GM12878 (cell line): ENCODE data around the gene MAOA. TPM values are rescaled to one million over a fixed set of nuclear protein-coding genes. Genes with fewer than 3 reads are reported as not detected.

Source experiments
- ATAC-seq: fragments of 200-7000 bp; cut with Tn5 transposase; 3 replicates; pipeline ENCODE4 v1.9.1; 2020; ENCODE audit warnings: mild to moderate bottlenecking, moderate library complexity
- BruUV-seq: library from RNA; stranded (reverse); fragments of 400-500 nt; replicated peaks from 2 replicates; lab custom pipeline; 2021; lab: Mats Ljungman, UMichigan
- CTCF ChIA-PET: fragments of 300-600 bp; sonication (Branson Sonifier 250); formaldehyde crosslinking; extraction: SDS; loops from one replicate; lab custom pipeline; 2021; ENCODE audit warnings: inconsistent platforms; lab: Yijun Ruan, JAX
- POLR2A ChIA-PET: fragments of 350-600 bp; formaldehyde crosslinking; extraction: SDS; loops from one replicate; lab custom pipeline; 2021; ENCODE audit warnings: inconsistent platforms; lab: Charles Lee
- RAD21 ChIA-PET: fragments of 300-600 bp; sonication (Branson Sonifier 250); formaldehyde crosslinking; loops from one replicate; lab custom pipeline; 2023; ENCODE audit warnings: antibody characterized with exemption; ENCODE audit not compliant: unreplicated experiment; lab: Charles Lee
- SMC1A ChIA-PET: fragments of 300-600 bp; sonication (Branson Sonifier 250); formaldehyde crosslinking; loops from one replicate; lab custom pipeline; 2023; ENCODE audit not compliant: unreplicated experiment, uncharacterized antibody; lab: Charles Lee
- DNase-seq: peaks from one replicate; pipeline ENCODE4 v3.0.0-alpha.2; 2011; ENCODE audit warnings: low read depth, low spot score
- FAIRE-seq: peaks from 3 replicates; lab custom pipeline; 2011; peaks lifted over from hg19 to GRCh38; lab: Jason Lieb, UNC
- H2AFZ ChIP-seq: 2 replicates; pipeline ENCODE4 v1.6.0; 2011; ENCODE audit warnings: low read depth, low read length, control low read depth; ENCODE audit not compliant: control insufficient read depth
- H3K27ac ChIP-seq: 2 replicates; pipeline ENCODE4 v1.5.1; 2011; ENCODE audit warnings: control low read depth; ENCODE audit not compliant: control insufficient read depth, insufficient read depth
- H3K27me3 ChIP-seq, 2 experiments: replicated peaks in 1 of 2; 2 replicates each; pipeline versions ENCODE4 v1.6.0 to v1.6.1; 2011; ENCODE audit warnings: low read length in 1 of 2; ENCODE audit not compliant: control insufficient read depth in 2 of 2, insufficient read depth in 2 of 2
- H3K36me3 ChIP-seq, 2 experiments: 2 replicates each; pipeline ENCODE4 v1.5.1; 2011; ENCODE audit warnings: low read length in 1 of 2; ENCODE audit not compliant: control insufficient read depth in 2 of 2, insufficient read depth in 2 of 2
- H3K4me1 ChIP-seq: 2 replicates; pipeline ENCODE4 v1.6.1; 2011; ENCODE audit warnings: mild to moderate bottlenecking, low read length, moderate library complexity, mixed read lengths; ENCODE audit not compliant: control insufficient read depth, insufficient read depth
- H3K4me2 ChIP-seq: 2 replicates; pipeline ENCODE4 v1.6.0; 2011; ENCODE audit warnings: control low read depth; ENCODE audit not compliant: control insufficient read depth, insufficient read depth
- H3K4me3 ChIP-seq: fragments of 200-600 bp; sonication (generic); 2 replicates; pipeline ENCODE4 v1.5.1; 2016
- H3K79me2 ChIP-seq: 2 replicates; pipeline ENCODE4 v1.6.0; 2011; ENCODE audit warnings: low read length; ENCODE audit not compliant: control insufficient read depth, insufficient read depth
- H3K9ac ChIP-seq: 2 replicates; pipeline ENCODE4 v1.8.0; 2011; ENCODE audit warnings: low read length, control low read depth, mixed read lengths; ENCODE audit not compliant: control insufficient read depth, insufficient read depth
- H3K9me3 ChIP-seq: replicated peaks from 3 replicates; pipeline ENCODE4 v1.5.1; 2011; ENCODE audit warnings: mild to moderate bottlenecking, low read length; ENCODE audit not compliant: control insufficient read depth, insufficient read depth
- H4K20me1 ChIP-seq: 2 replicates; pipeline ENCODE4 v1.6.0; 2011; ENCODE audit not compliant: control insufficient read depth, insufficient read depth
- CBFB ChIP-seq: IDR thresholded peaks from 2 replicates; pipeline ENCODE4 v1.6.1; 2016; ENCODE audit warnings: antibody characterized with exemption, low read depth
- EZH2 ChIP-seq: IDR thresholded peaks from 2 replicates; pipeline ENCODE4 v1.6.1; 2012; ENCODE audit warnings: low read depth, mild to moderate bottlenecking, control low read depth, inconsistent platforms, low read length, borderline replicate concordance; ENCODE audit not compliant: control insufficient read depth
- FOXM1 ChIP-seq: IDR thresholded peaks from 2 replicates; pipeline ENCODE4 v1.6.1; 2012; ENCODE audit warnings: low read depth, mild to moderate bottlenecking, inconsistent platforms, low read length, moderate library complexity
- HDAC6 ChIP-seq: fragments of 200-600 bp; sonication (generic); IDR thresholded peaks from one replicate; pipeline ENCODE4 v1.8.0; 2017; ENCODE audit warnings: antibody characterized with exemption; ENCODE audit not compliant: unreplicated experiment
- IKZF1 ChIP-seq: fragments of 450-650 bp; conservative IDR thresholded peaks from 2 replicates; pipeline ENCODE4 v1.6.1; 2017; ENCODE audit warnings: antibody characterized with exemption, mild to moderate bottlenecking
- KAT2A ChIP-seq: conservative IDR thresholded peaks from 2 replicates; pipeline ENCODE4 v1.6.1; 2011; ENCODE audit warnings: low read depth, low read length; ENCODE audit not compliant: control insufficient read depth
- LARP7 ChIP-seq: fragments of 450-650 bp; IDR thresholded peaks from 2 replicates; pipeline ENCODE4 v1.6.1; 2017; ENCODE audit warnings: mild to moderate bottlenecking
- MXI1 ChIP-seq: fragments of 150-350 bp; IDR thresholded peaks from 2 replicates; pipeline ENCODE4 v1.6.1; 2011; ENCODE audit warnings: low read depth, mild to moderate bottlenecking, inconsistent platforms, low read length, improper control_type of control experiment
- NFYA ChIP-seq: IDR thresholded peaks from 2 replicates; pipeline ENCODE4 v1.6.1; 2011; ENCODE audit warnings: low read depth, mild to moderate bottlenecking, low read length, improper control_type of control experiment, borderline replicate concordance
- POLR2AphosphoS5 ChIP-seq: IDR thresholded peaks from 2 replicates; pipeline ENCODE4 v1.6.1; 2011; ENCODE audit warnings: mild to moderate bottlenecking, low read length, inconsistent platforms
- RCOR1 ChIP-seq: conservative IDR thresholded peaks from 2 replicates; pipeline ENCODE4 v1.6.1; 2012; ENCODE audit warnings: low read depth, low read length, improper control_type of control experiment
- RELA ChIP-seq: fragments of 450-650 bp; IDR thresholded peaks from 2 replicates; pipeline ENCODE4 v1.8.0; 2014; ENCODE audit warnings: borderline replicate concordance; ENCODE audit not compliant: partially characterized antibody
- RUNX3 ChIP-seq: IDR thresholded peaks from 2 replicates; pipeline ENCODE4 v1.6.1; 2012; ENCODE audit warnings: low read length, inconsistent platforms
- SMC3 ChIP-seq: IDR thresholded peaks from 2 replicates; pipeline ENCODE4 v1.6.1; 2011; ENCODE audit warnings: low read length, improper control_type of control experiment, borderline replicate concordance
- TARDBP ChIP-seq: IDR thresholded peaks from 2 replicates; pipeline ENCODE4 v1.6.1; 2016; ENCODE audit warnings: borderline replicate concordance
- YBX1 ChIP-seq: fragments of 450-650 bp; IDR thresholded peaks from 2 replicates; pipeline ENCODE4 v1.6.1; 2016; ENCODE audit warnings: antibody characterized with exemption
- ZSCAN29 ChIP-seq: fragments of 450-650 bp; IDR thresholded peaks from 2 replicates; pipeline ENCODE4 v1.6.1; 2017; ENCODE audit warnings: mild to moderate bottlenecking, moderate library complexity
- WGBS: methylation state at CpG from one replicate; pipeline ENCODE4 v1.1.6; 2016; ENCODE audit warnings: low lambda C conversion rate; ENCODE audit not compliant: insufficient replicate concordance, insufficient coverage; ENCODE audit errors: missing lambda C conversion rate; 5-methylcytosine and 5-hydroxymethylcytosine counted together
- in situ Hi-C: fragments of 300-500 bp; cut with MboI; formaldehyde crosslinking; loops from 9 replicates; pipeline ENCODE4 v1.14.3; 2018; ENCODE audit warnings: mixed read lengths
- intact Hi-C: fragments of 100-400 bp; cut with micrococcal nuclease; formaldehyde crosslinking; loops from one replicate; pipeline ENCODE4 v1.14.2; 2022; ENCODE audit not compliant: unreplicated experiment
- polyA plus RNA-seq, 11 experiments: library from polyadenylated mRNA; depleted of rRNA in 4 of 11; unstranded in 6 of 11; stranded (reverse) in 5 of 11; fragments of >200 nt; fragmentation: Nextera tagmentation in 4 of 11; fragmentation: Illumina TruSeq in 1 of 11; extraction: Ambion mirVana in 4 of 11; extraction: Trizol in 1 of 11; gene quantifications; 1 replicate in 1 of 11; 2 replicates in 10 of 11; pipeline versions ENCODE4 v1.2.1 to v1.2.3, GENCODE V29; 2011 to 2016; ENCODE audit warnings: inconsistent platforms in 2 of 11, missing spikeins in 2 of 11, low read depth in 1 of 11
- total RNA-seq, 4 experiments: library from RNA; depleted of rRNA in 3 of 4; stranded (reverse); fragments of >200 nt in 3 of 4; fragmentation: Illumina TruSeq in 1 of 4; extraction: Trizol in 1 of 4; gene quantifications; 2 replicates each; pipeline versions ENCODE4 v1.2.1 to v1.2.3, GENCODE V29; 2013 to 2021
- TF ChIP-seq, protein P1 (sequence below): fragments of 450-650 bp; IDR thresholded peaks from 2 replicates; pipeline ENCODE4 v1.6.1; 2016; ENCODE audit warnings: mild to moderate bottlenecking
- TF ChIP-seq, protein P2 (sequence below): fragments of 450-650 bp; formaldehyde crosslinking; IDR thresholded peaks from 2 replicates; pipeline ENCODE4 v1.5.0; 2022; ENCODE audit warnings: mild to moderate bottlenecking, missing genetic modification characterization

The MAOA gene
- total and polyA plus RNA-seq, 10 of the 15 experiments (the other 5 are each of a cell fraction or from before 2014, with no cell fraction given): 0.02 to 0.51 (median 0.08) TPM; not detected in 7

DNA sequence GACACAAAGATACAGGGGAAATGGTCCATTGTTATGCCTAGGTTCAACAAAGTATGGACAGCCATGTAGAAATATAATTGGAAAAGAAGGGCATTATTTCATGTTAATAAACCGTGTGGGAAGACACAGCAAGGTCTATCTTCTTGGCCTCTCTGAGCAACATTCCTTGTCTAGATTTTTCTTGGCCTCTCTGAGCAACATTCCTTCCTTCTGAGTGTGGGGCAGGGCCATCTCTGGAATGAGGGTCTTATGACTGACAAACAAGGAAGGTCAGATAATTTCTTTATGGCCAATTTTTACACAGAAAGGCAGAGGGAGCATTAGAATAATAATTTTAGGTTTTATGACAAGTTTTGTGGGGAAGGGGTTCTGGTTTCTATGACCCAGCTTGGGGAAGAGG lies 24.3 kb upstream of the MAOA start:
- BruUV-seq: no TSS peak

More for the DNA sequence above, 24.3 kb upstream of the MAOA start:
- no peaks in the 10 kb centered on the region for H3K27me3 ChIP-seq
- no peak overlapping the region for H3K4me2 ChIP-seq
- ChIA-PET CTCF (no interaction called here), RAD21 (no interaction called here), POLR2A (no interaction called here), SMC1A (no interaction called here)
- TF ChIP-seq, protein P1, sequence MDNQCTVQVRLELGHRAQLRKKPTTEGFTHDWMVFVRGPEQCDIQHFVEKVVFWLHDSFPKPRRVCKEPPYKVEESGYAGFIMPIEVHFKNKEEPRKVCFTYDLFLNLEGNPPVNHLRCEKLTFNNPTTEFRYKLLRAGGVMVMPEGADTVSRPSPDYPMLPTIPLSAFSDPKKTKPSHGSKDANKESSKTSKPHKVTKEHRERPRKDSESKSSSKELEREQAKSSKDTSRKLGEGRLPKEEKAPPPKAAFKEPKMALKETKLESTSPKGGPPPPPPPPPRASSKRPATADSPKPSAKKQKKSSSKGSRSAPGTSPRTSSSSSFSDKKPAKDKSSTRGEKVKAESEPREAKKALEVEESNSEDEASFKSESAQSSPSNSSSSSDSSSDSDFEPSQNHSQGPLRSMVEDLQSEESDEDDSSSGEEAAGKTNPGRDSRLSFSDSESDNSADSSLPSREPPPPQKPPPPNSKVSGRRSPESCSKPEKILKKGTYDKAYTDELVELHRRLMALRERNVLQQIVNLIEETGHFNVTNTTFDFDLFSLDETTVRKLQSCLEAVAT: no peak
- TF ChIP-seq RELA (no peak), ZSCAN29 (no peak), YBX1 (no peak), POLR2AphosphoS5 (no peak), LARP7 (no peak), EZH2 (no peak), CBFB (no peak), RCOR1 (no peak), MXI1 (no peak), IKZF1 (no peak), FOXM1 (no peak), KAT2A (no peak), SMC3 (no peak), TARDBP (no peak), RUNX3 (no peak), HDAC6 (no peak), NFYA (no peak)
- TF ChIP-seq, protein P2, sequence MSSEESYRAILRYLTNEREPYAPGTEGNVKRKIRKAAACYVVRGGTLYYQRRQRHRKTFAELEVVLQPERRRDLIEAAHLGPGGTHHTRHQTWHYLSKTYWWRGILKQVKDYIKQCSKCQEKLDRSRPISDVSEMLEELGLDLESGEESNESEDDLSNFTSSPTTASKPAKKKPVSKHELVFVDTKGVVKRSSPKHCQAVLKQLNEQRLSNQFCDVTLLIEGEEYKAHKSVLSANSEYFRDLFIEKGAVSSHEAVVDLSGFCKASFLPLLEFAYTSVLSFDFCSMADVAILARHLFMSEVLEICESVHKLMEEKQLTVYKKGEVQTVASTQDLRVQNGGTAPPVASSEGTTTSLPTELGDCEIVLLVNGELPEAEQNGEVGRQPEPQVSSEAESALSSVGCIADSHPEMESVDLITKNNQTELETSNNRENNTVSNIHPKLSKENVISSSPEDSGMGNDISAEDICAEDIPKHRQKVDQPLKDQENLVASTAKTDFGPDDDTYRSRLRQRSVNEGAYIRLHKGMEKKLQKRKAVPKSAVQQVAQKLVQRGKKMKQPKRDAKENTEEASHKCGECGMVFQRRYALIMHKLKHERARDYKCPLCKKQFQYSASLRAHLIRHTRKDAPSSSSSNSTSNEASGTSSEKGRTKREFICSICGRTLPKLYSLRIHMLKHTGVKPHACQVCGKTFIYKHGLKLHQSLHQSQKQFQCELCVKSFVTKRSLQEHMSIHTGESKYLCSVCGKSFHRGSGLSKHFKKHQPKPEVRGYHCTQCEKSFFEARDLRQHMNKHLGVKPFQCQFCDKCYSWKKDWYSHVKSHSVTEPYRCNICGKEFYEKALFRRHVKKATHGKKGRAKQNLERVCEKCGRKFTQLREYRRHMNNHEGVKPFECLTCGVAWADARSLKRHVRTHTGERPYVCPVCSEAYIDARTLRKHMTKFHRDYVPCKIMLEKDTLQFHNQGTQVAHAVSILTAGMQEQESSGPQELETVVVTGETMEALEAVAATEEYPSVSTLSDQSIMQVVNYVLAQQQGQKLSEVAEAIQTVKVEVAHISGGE (CRISPR knock-in tag): no peak
- no peaks in the 10 kb centered on the region for H4K20me1 ChIP-seq
- H3K27ac ChIP-seq: no peak overlapping the region
- intact Hi-C loops: no loop called here
- in situ Hi-C loops: no loop called here
- no peak for FAIRE-seq
- H3K36me3 ChIP-seq: no peaks in the 10 kb centered on the region
- H3K9ac ChIP-seq: no peak overlapping the region
- no peak overlapping the region for H2AFZ ChIP-seq
- no peak for DNase-seq
- no peak overlapping the region for H3K4me3 ChIP-seq
- H3K79me2 ChIP-seq: no peaks in the 10 kb centered on the region
- no peaks in the 10 kb centered on the region for H3K9me3 ChIP-seq
- no peak for ATAC-seq
- WGBS: 0% methylated on average over 1 of the region's 1 CpG
- no peaks in the 10 kb centered on the region for H3K4me1 ChIP-seq
